NCI-H226 (cell line): ENCODE measurements around the gene EDN1.
"Not testable (repeated sequence)": the region's sequence is repeated elsewhere in the genome, so short reads cannot be mapped to it uniquely, and the experiment has no call there.

Experiments
- DNase-seq: peaks from one replicate; pipeline ENCODE4 v3.0.0-alpha.2; 2015

The EDN1 gene

DNA sequence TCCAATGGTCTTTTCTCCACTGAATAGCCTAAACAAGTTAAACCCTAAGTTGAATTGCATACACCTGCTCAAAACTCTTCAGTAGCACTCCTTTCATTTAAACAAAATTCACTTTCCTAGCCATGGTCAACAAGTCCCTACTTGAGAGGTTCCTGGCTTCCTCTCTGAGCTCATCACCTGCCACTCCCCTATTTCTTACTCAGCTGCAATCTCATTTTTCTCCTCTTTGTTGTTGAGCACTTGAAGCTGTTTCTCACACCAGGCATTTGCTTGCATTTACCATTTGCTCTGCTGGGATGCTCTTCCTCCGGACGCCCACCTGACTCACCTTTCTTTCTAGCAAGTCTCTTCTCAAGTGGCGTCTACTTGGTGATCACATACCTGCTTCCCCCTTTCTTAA, 38.5 kb downstream of the EDN1 start:
- DNase-seq, result peak; percentile 60

- no peak for DNase-seq
Measured at GRCh38 chr6:12331474-12331873, 41.3 kb downstream of the EDN1 start.

- peak; percentile 58 for DNase-seq
Measured at GRCh38 chr6:12331951-12332749, 42.0 kb downstream of the EDN1 start.

DNA sequence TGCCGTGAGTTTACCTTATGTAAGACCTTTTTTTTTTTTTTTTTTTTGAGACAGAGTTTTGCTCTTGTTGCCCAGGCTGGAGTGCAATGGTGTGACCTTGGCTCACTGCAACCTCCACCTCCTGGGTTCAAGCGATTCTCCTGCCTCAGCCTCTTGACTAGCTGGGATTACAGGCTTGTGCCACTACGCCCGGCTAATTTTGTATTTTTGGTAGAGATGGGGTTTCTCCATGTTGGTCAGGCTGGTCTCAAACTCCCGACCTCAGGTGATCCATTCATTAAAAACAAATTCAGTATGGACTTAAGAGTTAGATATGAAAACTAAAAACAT, 42.6 kb downstream of the EDN1 start:
- DNase-seq, result not testable (repeated sequence)

DNA sequence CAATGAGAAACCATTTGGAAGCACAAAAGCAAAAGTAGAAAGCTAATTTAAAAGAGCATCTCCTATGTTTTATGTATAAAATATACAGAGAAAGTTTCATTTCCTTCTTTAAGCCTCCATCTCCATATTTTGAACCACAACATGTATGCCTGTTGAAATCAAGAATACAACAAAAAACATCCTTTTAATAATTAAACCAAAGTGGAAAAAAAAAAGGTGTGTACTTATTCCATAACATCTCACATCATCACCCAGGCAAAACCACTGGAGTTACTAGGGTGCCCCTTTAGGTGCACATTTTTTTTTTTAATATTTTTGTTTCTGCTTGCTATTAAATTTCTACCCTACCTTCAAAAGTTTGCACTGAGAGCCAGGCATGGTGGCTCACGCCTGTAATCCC, 43.0 kb downstream of the EDN1 start:
- no peak for DNase-seq

- no peak for DNase-seq
Measured at GRCh38 chr6:12334526-12335130, 44.5 kb downstream of the EDN1 start.

- DNase-seq, result no peak
Measured at GRCh38 chr6:12335131-12335527, 45.0 kb downstream of the EDN1 start.

DNA sequence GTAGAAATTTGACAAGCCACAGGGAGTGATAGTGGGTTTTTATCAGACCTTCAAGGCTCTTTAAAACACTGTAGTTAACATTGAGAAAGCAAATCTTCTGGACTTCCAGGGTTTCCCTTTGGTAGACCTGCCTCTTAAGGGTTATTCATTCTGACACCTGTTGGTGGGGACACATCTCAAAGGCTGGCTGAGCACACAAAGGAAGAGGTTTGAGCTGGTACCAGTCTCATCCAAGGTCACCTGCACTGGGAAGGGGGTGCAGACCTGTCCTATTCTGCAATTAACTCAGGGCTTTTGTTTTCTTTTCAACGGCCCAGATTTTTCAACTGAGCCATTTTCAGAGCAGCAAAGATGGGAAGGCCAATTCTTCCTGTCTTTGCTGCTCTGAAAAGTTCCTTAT, 45.6 kb downstream of the EDN1 start:
- DNase-seq, result no peak

- DNase-seq, result no peak
Measured at GRCh38 chr6:12336121-12336971, 46.2 kb downstream of the EDN1 start.

GRCh38 chr6:12339022-12339421, 48.9 kb downstream of the EDN1 start:
- no peak for DNase-seq

DNA sequence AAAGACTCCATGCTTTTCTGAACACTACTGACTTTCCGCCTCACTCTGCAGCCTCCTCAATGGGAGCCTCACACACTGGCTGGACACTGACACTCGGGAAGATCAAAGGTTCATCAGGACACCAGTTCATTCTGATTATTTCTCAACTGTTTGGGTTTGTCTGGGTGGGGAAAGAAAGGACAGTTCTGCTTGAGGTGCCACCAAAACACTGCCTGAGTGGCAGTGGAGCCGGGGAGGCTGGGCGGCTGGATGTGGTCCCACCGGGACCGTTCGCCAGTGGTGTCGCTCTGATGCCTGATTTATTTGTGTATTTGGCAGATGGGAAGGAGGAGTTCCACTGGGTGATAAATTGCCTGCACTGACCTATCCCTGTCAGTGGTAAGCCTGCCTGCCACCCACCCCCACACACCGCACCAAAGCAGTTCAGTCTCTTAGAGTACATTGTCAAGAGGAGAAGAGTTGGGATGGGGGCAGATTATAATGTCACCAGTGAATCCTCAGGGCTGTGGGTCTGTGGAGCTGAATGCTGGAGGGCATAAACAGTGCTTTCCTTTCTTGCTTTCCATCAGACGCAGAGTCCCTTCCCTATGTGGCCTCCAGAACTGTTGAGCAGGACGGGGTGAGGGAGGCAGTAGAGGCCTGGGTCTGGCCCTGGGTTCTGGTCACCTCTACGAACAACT, 49.8 kb downstream of the EDN1 start:
- DNase-seq, result no peak

GRCh38 chr6:12340488-12340818, 50.3 kb downstream of the EDN1 start:
- DNase-seq, result no peak

DNA sequence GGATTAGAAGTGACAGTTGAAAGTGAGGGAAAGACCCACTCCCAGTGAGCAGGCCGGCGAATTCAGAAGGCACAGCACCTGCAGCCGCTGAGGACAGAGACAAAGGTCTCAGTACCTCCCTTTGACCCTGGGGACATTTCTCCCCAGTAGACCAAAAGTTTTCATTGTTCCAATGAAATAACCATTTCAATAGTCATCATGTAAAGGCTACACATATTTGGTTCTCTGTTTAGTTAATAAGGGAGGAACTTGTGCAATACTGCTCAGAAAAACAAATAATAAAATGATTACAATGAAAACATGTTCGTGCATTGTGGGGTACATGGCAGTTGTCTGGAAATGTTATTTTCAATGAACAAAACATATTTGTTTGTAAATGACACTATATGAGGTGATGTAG, 52.5 kb downstream of the EDN1 start:
- DNase-seq, result no peak

DNA sequence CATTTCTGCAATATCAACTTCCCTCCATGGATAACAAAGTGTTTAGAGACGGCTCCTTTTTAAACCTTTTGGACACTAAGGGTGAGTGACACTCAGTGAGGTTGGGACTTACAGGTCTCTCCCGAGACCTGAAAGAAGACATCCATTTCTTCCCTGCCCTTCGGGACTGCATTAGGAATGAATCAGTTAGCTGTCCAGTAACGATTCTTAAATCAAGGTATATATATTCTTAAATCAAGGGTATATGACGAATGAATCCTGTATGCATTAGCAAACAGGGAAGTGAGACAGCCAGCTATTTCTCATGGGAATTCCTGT, 52.9 kb downstream of the EDN1 start:
- DNase-seq, result no peak

DNA sequence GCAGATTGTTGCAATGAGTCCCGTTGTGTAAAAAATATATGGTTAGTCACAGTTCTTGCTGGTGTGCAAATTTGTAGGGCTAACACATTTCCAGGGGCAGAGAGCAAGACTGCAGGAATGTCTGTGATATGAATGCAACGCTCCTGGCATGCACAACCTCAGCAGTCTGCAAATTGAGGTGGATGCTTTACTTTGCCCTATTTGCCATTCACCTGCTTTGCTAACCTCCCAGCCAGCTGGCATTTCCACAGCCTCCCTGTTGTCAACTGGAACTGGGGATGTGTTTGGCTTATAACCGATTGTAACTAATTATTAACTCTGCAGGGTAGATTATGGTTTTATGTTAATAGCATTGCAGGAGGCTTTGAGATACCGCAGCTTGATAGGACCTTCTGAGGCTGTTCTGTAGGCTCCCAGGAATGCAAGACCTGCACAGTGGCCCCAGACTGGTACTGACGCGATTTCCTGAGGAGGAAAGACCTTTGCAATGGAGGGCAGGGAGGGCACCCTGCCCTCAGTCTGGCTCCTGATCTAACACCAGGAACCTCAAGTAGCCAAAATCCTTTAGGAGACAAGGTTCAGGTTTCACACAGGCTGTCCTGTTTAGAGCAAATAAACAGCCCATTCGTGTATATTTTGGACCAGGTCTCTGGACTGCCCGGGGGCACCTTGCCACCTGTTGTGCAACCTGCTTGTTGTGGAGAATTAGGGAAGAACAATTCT, 53.4 kb downstream of the EDN1 start:
- no peak for DNase-seq

DNA sequence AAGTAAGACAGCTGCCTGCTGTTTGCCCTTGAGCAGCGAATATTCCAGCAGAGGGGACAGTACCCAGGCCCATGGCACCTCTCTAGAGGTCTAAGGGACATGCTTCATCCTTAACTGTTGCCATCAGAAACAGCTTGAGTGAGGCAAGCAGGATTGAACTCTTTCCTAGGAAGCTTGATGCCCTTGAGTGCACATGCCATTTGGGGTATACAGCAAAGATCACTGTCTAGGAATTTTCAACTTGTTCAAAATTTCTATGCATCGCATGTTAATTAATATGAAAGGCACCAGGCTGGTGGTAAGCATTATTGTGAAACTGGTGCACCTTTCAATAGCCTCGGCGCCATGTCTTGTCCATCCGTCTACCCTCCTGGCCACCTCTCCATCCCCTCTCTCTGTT, 54.1 kb downstream of the EDN1 start:
- no peak for DNase-seq

DNA sequence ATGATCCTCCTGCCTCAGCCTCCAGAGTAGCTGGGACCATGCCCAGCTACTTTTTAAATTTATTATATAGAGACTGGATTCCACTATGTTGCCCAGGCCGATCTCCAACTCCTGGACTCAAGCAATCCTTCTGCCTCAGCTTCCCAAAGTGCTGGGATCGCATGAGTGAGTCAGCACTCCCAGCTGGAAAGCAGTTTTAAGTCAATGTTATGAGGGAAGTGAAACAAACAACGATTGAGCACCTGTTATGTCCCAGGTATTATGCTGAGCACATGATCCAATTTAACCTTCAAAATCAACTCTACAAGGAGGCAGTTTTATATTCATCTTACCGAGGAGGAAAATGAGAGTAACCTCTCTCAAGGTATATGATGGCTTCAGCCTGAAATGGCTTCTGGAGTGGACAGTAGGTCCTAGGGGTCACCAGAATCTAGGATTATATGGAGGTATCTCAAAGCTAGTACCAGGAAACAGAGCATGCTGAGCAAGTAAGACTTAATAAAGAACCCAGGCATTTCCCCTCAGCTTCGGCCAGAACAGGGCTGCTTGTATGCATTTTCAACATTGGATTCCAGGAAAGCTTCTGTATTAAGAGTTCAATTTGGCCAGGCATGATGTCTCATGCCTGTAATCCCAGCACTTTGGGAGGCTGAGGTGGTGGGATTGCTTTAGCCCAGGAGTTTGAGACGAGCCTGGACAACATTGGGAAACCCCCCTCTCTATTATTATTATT, 55.0 kb downstream of the EDN1 start:
- DNase-seq, result no peak

DNA sequence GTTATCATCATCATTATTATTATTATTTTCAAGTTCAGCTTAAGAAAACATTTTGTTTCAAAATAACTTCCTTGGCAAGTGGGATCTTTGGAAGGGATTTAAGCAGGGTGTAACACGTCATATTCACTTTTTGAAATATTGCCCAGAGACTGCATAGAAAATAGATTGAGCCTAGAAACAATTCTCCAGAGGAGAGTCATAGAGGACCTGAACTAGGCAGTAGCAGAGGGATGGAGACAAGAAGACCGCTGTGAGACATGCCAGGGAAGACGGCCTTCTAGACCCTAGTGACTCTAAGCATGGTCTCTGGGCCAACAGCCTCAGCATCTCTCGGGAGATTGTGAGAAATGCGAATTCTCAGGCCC, 55.5 kb downstream of the EDN1 start:
- DNase-seq, result no peak
